Measurements from ENCODE around the gene LZTR1. TPM values are rescaled to one million over a fixed set of nuclear protein-coding genes. Genes with fewer than 3 reads are reported as not detected.

Gene LZTR1
- total and polyA plus RNA-seq, 4 donors, result 7.9 to 32.5 (median 13.2) TPM

GRCh38 chr22:20985720-20986119, 3.6 kb downstream of the LZTR1 start:
- Histone ChIP-seq H3K9me3 (ENCODE audit: control insufficient read depth in 4 of 4, low read length in 3 of 4) (no peaks in the 10 kb centered on the region), H3K36me3 (ENCODE audit: control insufficient read depth in 4 of 4, insufficient read depth in 3 of 4, low read depth in 1 of 4, low read length in 3 of 4) (peaks cover 4 to 19% (median 5%) of the 10 kb centered on the region in 4 donors), H3K27ac (ENCODE audit: low read depth in 1 of 2, low read length in 2 of 2) (no peak overlapping the region), H3K9ac (ENCODE audit: low read depth in 1 of 2, low read length in 2 of 2) (no peak overlapping the region), H3K4me3 (ENCODE audit: low read depth in 1 of 3, low read length in 3 of 3) (no peak overlapping the region), H3K4me1 (ENCODE audit: control insufficient read depth in 4 of 4, insufficient read depth in 4 of 4, low read length in 3 of 4) (peaks cover 0 to 22% (median 18%) of the 10 kb centered on the region in 4 donors), H3K27me3 (ENCODE audit: control insufficient read depth in 4 of 4, insufficient read depth in 4 of 4, low read length in 3 of 4) (no peaks in the 10 kb centered on the region)
- TF ChIP-seq FOXA1 (IDR thresholded peaks at IDR 0.05) (no peak), ATF3 (IDR thresholded peaks at IDR 0.05) (no peak), SP1 (IDR thresholded peaks at IDR 0.05) (no peak), NR2F2 (IDR thresholded peaks at IDR 0.05) (no peak)
- TF ChIP-seq, protein P1, sequence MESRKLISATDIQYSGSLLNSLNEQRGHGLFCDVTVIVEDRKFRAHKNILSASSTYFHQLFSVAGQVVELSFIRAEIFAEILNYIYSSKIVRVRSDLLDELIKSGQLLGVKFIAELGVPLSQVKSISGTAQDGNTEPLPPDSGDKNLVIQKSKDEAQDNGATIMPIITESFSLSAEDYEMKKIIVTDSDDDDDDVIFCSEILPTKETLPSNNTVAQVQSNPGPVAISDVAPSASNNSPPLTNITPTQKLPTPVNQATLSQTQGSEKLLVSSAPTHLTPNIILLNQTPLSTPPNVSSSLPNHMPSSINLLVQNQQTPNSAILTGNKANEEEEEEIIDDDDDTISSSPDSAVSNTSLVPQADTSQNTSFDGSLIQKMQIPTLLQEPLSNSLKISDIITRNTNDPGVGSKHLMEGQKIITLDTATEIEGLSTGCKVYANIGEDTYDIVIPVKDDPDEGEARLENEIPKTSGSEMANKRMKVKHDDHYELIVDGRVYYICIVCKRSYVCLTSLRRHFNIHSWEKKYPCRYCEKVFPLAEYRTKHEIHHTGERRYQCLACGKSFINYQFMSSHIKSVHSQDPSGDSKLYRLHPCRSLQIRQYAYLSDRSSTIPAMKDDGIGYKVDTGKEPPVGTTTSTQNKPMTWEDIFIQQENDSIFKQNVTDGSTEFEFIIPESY (IDR thresholded peaks at IDR 0.05), result no peak
- TF ChIP-seq, protein P2, sequence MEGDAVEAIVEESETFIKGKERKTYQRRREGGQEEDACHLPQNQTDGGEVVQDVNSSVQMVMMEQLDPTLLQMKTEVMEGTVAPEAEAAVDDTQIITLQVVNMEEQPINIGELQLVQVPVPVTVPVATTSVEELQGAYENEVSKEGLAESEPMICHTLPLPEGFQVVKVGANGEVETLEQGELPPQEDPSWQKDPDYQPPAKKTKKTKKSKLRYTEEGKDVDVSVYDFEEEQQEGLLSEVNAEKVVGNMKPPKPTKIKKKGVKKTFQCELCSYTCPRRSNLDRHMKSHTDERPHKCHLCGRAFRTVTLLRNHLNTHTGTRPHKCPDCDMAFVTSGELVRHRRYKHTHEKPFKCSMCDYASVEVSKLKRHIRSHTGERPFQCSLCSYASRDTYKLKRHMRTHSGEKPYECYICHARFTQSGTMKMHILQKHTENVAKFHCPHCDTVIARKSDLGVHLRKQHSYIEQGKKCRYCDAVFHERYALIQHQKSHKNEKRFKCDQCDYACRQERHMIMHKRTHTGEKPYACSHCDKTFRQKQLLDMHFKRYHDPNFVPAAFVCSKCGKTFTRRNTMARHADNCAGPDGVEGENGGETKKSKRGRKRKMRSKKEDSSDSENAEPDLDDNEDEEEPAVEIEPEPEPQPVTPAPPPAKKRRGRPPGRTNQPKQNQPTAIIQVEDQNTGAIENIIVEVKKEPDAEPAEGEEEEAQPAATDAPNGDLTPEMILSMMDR (IDR thresholded peaks at IDR 0.05; ENCODE audit: low read depth, low read length, missing input control), result no peak
- no peak for DNase-seq (ENCODE audit: low spot score)
- 95% methylated on average over 7 of the region's 7 CpGs for WGBS

DNA sequence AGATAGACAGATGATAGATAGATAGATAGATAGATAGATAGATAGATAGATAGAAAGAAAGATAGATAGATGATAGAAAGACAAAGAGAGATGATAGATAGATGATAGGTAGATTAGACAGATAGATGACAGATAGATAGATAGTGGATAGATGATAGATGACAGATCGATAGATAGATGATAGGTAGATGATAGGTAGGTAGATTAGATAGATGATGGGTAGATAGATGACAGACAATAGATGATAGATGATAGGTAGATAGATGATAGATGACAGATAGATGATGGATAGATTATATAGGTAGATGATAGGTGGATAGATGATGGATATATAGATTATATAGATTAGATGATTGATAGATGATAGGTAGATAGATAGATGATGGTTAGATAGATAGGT, 4.3 kb downstream of the LZTR1 start:
- 97% methylated on average over 1 of the region's 1 CpG for WGBS
- no peak for TF ChIP-seq EGR1 (IDR thresholded peaks at IDR 0.05; ENCODE audit: low read depth in 2 of 2)
- TF ChIP-seq GABPA (IDR thresholded peaks at IDR 0.05 in 1 of 2, conservative IDR thresholded peaks at IDR 0.05 in 1 of 2), result no peak
- no peak for TF ChIP-seq MAX (IDR thresholded peaks at IDR 0.05)
- no peak for TF ChIP-seq HNF4A (conservative IDR thresholded peaks at IDR 0.05)
- Histone ChIP-seq H3K27ac (ENCODE audit: low read depth in 1 of 2, low read length in 2 of 2) (no peak overlapping the region), H3K4me1 (ENCODE audit: control insufficient read depth in 4 of 4, insufficient read depth in 4 of 4, low read length in 3 of 4) (peaks cover 0 to 15% (median 13%) of the 10 kb centered on the region in 4 donors), H3K9me3 (ENCODE audit: control insufficient read depth in 4 of 4, low read length in 3 of 4) (no peaks in the 10 kb centered on the region), H3K9ac (ENCODE audit: low read depth in 1 of 2, low read length in 2 of 2) (no peak overlapping the region), H3K4me3 (ENCODE audit: low read depth in 1 of 3, low read length in 3 of 3) (no peak overlapping the region), H3K36me3 (ENCODE audit: control insufficient read depth in 4 of 4, insufficient read depth in 3 of 4, low read depth in 1 of 4, low read length in 3 of 4) (peaks cover 4 to 20% (median 5%) of the 10 kb centered on the region in 4 donors), H3K27me3 (ENCODE audit: control insufficient read depth in 4 of 4, insufficient read depth in 4 of 4, low read length in 3 of 4) (no peaks in the 10 kb centered on the region)
- DNase-seq (ENCODE audit: low spot score), result no peak

DNA sequence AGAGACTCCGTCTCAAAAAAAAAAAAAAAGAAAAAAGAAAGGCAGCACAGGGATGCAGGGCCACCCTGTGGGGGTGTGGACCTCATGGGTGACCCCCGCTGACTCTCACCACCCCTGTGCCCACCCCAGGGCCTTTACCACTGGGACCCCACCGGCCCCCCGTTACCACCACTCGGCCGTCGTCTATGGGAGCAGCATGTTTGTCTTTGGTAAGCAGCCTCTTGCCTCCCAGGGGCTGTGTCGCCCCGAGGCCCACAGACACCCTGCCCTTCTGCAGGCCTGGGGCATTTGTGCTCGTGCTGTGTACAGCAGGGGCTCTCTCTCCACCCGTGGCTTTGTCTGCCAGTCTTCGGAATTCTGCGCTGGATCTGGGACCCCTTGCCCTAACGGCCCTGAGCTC, 5.3 kb downstream of the LZTR1 start:
- H3K4me3 ChIP-seq (ENCODE audit: low read depth in 1 of 3, low read length in 3 of 3), result no peak overlapping the region
- no peak overlapping the region for H3K27ac ChIP-seq (ENCODE audit: low read depth in 1 of 2, low read length in 2 of 2)
- WGBS, result 95% methylated on average over 14 of the region's 14 CpGs
- no peaks in the 10 kb centered on the region for H3K9me3 ChIP-seq (ENCODE audit: control insufficient read depth in 4 of 4, low read length in 3 of 4)
- TF ChIP-seq EGR1 (IDR thresholded peaks at IDR 0.05; ENCODE audit: low read depth in 2 of 2) (no peak), ATF3 (IDR thresholded peaks at IDR 0.05) (no peak), FOXA1 (IDR thresholded peaks at IDR 0.05) (no peak), GABPA (IDR thresholded peaks at IDR 0.05 in 1 of 2, conservative IDR thresholded peaks at IDR 0.05 in 1 of 2) (no peak)
- H3K36me3 ChIP-seq (ENCODE audit: control insufficient read depth in 4 of 4, insufficient read depth in 3 of 4, low read depth in 1 of 4, low read length in 3 of 4), result peaks cover 7 to 30% (median 10%) of the 10 kb centered on the region in 4 donors
- DNase-seq (ENCODE audit: low spot score), result no peak
- peaks cover 0 to 13% (median 11%) of the 10 kb centered on the region in 4 donors for H3K4me1 ChIP-seq (ENCODE audit: control insufficient read depth in 4 of 4, insufficient read depth in 4 of 4, low read length in 3 of 4)
- H3K27me3 ChIP-seq (ENCODE audit: control insufficient read depth in 4 of 4, insufficient read depth in 4 of 4, low read length in 3 of 4), result no peaks in the 10 kb centered on the region
- no peak overlapping the region for H3K9ac ChIP-seq (ENCODE audit: low read depth in 1 of 2, low read length in 2 of 2)

All from liver (tissue), 9 donors.